SU-DHL-6 (cell line): ENCODE data around the gene PRTN3.

Experiments
- H2AFZ ChIP-seq: fragments of 200-600 bp; sonication (generic); 2 replicates; pipeline ENCODE4 v1.6.1; 2014; ENCODE audit warnings: low read depth, mild to moderate bottlenecking, moderate library complexity, mixed read lengths, antibody characterized with exemption, low read length; ENCODE audit not compliant: severe bottlenecking
- H3F3A ChIP-seq: fragments of 200-600 bp; shearing (Covaris generic); 2 replicates; pipeline ENCODE4 v1.6.0; 2016; ENCODE audit warnings: antibody characterized with exemption, mild to moderate bottlenecking; ENCODE audit not compliant: insufficient read depth
- H3K27ac ChIP-seq: fragments of 200-600 bp; sonication (generic); 2 replicates; pipeline ENCODE4 v1.5.1; 2016; ENCODE audit warnings: low read depth, mild to moderate bottlenecking, low read length, moderate library complexity, mixed read lengths
- H3K27me3 ChIP-seq: fragments of 200-600 bp; sonication (generic), shearing (Covaris generic); 2 replicates; pipeline ENCODE4 v1.6.0; 2014; ENCODE audit warnings: mild to moderate bottlenecking, low read length
- H3K36me3 ChIP-seq: fragments of 200-600 bp; sonication (generic); 2 replicates; pipeline ENCODE4 v1.6.1; 2014; ENCODE audit warnings: mild to moderate bottlenecking, low read length, mixed read lengths
- H3K4me2 ChIP-seq: fragments of 300-600, 200-600 bp; shearing (Covaris generic), sonication (generic); 2 replicates; pipeline ENCODE4 v1.6.0; 2014; ENCODE audit warnings: low read length, low read depth, mild to moderate bottlenecking; ENCODE audit not compliant: poor library complexity, severe bottlenecking
- H3K4me3 ChIP-seq: fragments of 200-600 bp; sonication (generic); 2 replicates; pipeline ENCODE4 v1.5.1; 2014; ENCODE audit warnings: antibody characterized with exemption, low read length, mild to moderate bottlenecking, mixed read lengths; ENCODE audit not compliant: insufficient read depth, poor library complexity, severe bottlenecking
- H3K79me2 ChIP-seq: fragments of 200-600 bp; sonication (generic); 2 replicates; pipeline ENCODE4 v1.6.1; 2014; ENCODE audit warnings: mild to moderate bottlenecking, low read length, moderate library complexity; ENCODE audit not compliant: insufficient read depth
- H3K9ac ChIP-seq: fragments of 200-600 bp; sonication (generic); 2 replicates; pipeline ENCODE4 v1.7.0; 2014; ENCODE audit warnings: mild to moderate bottlenecking, low read length
- H3K9me2 ChIP-seq: fragments of 200-600 bp; sonication (generic); replicated peaks from 2 replicates; pipeline ENCODE4 v1.6.1; 2014; ENCODE audit warnings: low read length; ENCODE audit not compliant: insufficient read depth
- H3K9me3 ChIP-seq: fragments of 200-600 bp; sonication (generic); 2 replicates; pipeline ENCODE4 v1.6.1; 2014; ENCODE audit warnings: low read length, mixed read lengths; ENCODE audit not compliant: insufficient read depth
- H4K20me1 ChIP-seq: fragments of 200-600 bp; sonication (generic); 2 replicates; pipeline ENCODE4 v1.6.1; 2014; ENCODE audit warnings: low read depth, mild to moderate bottlenecking, antibody characterized with exemption, low read length, moderate library complexity, mixed read lengths
- EZH2phosphoT487 ChIP-seq: fragments of 200-600 bp; sonication (generic), shearing (Covaris generic); conservative IDR thresholded peaks from 2 replicates; pipeline ENCODE4 v1.6.1; 2018; ENCODE audit warnings: mild to moderate bottlenecking, antibody characterized with exemption, low read length, moderate library complexity, mixed read lengths
- TF ChIP-seq, protein P1 (sequence below): fragments of 200-600 bp; sonication (generic); IDR thresholded peaks from one replicate; pipeline ENCODE4 v1.5.1; 2017; ENCODE audit warnings: antibody characterized with exemption, mild to moderate bottlenecking, low read length, moderate library complexity; ENCODE audit not compliant: insufficient read depth, poor library complexity, severe bottlenecking

The PRTN3 gene

DNA sequence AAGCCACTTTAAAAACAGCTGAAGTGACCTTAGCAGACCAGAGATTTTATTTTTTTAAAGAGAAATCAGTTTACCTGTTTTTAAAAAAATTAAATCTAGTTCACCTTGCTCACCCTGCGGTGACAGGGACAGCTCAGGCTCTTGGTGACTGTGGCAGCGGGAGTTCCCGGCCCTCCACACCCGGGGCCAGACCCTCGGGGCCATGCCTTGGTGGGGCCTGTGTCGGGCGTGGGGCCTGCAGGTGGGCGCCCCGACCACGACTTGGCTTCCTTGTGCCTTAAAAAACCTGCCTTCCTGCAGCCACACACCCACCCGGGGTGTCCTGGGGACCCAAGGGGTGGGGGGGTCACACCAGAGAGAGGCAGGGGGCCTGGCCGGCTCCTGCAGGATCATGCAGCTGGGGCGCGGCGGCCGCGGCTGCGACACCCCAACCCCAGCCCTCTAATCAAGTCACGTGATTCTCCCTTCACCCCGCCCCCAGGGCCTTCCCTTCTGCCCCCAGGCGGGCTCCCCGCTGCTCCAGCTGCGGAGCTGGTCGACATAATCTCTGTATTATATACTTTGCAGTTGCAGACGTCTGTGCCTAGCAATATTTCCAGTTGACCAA lies 29.8 kb upstream of the PRTN3 start:
- no peak overlapping the region for H3K9ac ChIP-seq
- peaks cover 10% of the 10 kb centered on the region; the same call in 1 of the 2 replicates for H4K20me1 ChIP-seq
- no peak overlapping the region for H2AFZ ChIP-seq
- no peaks in the 10 kb centered on the region for H3K9me3 ChIP-seq
- no peak overlapping the region for H3K4me3 ChIP-seq
- no peak overlapping the region for H3K4me2 ChIP-seq
- H3F3A ChIP-seq, result peaks cover 20% of the 10 kb centered on the region
- TF ChIP-seq, protein P1, sequence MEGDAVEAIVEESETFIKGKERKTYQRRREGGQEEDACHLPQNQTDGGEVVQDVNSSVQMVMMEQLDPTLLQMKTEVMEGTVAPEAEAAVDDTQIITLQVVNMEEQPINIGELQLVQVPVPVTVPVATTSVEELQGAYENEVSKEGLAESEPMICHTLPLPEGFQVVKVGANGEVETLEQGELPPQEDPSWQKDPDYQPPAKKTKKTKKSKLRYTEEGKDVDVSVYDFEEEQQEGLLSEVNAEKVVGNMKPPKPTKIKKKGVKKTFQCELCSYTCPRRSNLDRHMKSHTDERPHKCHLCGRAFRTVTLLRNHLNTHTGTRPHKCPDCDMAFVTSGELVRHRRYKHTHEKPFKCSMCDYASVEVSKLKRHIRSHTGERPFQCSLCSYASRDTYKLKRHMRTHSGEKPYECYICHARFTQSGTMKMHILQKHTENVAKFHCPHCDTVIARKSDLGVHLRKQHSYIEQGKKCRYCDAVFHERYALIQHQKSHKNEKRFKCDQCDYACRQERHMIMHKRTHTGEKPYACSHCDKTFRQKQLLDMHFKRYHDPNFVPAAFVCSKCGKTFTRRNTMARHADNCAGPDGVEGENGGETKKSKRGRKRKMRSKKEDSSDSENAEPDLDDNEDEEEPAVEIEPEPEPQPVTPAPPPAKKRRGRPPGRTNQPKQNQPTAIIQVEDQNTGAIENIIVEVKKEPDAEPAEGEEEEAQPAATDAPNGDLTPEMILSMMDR, result no peak
- no peak for TF ChIP-seq EZH2phosphoT487
- H3K36me3 ChIP-seq, result peaks cover 12% of the 10 kb centered on the region; the same call in 1 of the 2 replicates
- no peaks in the 10 kb centered on the region for H3K9me2 ChIP-seq
- no peaks in the 10 kb centered on the region for H3K27me3 ChIP-seq
- H3K27ac ChIP-seq, result no peak overlapping the region
- 0 out of 2 replicates have a peak, but pooled peaks cover 11% of the 10 kb centered on the region for H3K79me2 ChIP-seq

DNA sequence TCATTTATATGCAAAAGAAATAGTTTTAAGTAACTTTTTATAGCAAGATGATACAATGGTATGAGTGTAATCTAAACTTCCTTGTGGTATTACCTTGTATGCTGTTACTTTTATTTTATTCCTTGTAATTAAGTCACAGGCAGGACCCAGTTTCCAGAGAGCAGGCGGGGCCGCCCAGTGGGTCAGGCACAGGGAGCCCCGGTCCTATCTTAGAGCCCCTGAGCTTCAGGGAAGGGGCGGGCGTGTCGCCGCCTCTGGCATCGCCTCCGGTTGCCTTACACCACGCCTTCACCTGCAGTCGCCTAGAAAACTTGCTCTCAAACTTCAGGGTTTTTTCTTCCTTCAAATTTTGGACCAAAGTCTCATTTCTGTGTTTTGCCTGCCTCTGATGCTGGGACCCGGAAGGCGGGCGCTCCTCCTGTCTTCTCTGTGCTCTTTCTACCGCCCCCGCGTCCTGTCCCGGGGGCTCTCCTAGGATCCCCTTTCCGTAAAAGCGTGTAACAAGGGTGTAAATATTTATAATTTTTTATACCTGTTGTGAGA lies 29.2 kb upstream of the PRTN3 start:
- peaks cover 8% of the 10 kb centered on the region; the same call in 1 of the 2 replicates for H4K20me1 ChIP-seq
- no peaks in the 10 kb centered on the region for H3K9me3 ChIP-seq
- H3K36me3 ChIP-seq, result peaks cover 10% of the 10 kb centered on the region; the same call in 1 of the 2 replicates
- TF ChIP-seq, protein P1, result no peak
- TF ChIP-seq EZH2phosphoT487, result no peak
- H3K27ac ChIP-seq, result no peak overlapping the region
- no peak overlapping the region for H3K4me3 ChIP-seq
- H3K79me2 ChIP-seq, result 0 out of 2 replicates have a peak, but pooled peaks cover 10% of the 10 kb centered on the region
- H3K9ac ChIP-seq, result no peak overlapping the region
- H3K4me2 ChIP-seq, result no peak overlapping the region
- no peaks in the 10 kb centered on the region for H3K27me3 ChIP-seq
- H3K9me2 ChIP-seq, result no peaks in the 10 kb centered on the region
- no peak overlapping the region for H2AFZ ChIP-seq
- peaks cover 20% of the 10 kb centered on the region for H3F3A ChIP-seq

DNA sequence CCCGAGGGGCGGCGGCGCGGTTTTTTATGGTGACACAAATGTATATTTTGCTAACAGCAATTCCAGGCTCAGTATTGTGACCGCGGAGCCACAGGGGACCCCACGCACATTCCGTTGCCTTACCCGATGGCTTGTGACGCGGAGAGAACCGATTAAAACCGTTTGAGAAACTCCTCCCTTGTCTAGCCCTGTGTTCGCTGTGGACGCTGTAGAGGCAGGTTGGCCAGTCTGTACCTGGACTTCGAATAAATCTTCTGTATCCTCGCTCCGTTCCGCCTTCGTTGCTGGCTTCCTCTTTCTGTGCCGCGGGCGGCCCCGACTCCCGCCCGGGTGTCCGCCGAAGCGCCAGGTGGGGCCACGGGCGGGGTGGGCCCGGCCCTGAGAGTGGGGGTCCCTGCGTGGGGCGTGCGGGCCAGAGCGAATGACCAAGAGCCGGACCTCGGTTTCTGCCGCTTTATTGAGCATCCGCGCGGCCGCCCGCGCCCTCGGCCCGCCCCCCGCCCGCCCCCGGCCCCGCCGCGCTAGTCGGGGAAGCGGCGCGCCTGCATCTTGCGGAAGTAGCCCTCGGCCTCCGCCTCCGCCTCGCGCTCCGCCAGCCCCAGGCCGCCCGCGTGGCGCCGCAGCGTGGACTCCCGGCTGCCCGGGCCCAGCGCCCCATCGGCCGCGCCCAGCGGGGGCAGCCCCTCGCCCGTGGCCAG lies 28.6 kb upstream of the PRTN3 start:
- H3K36me3 ChIP-seq, result peaks cover 9% of the 10 kb centered on the region; the same call in 1 of the 2 replicates

More for the DNA sequence above, 28.6 kb upstream of the PRTN3 start:
- H4K20me1 ChIP-seq, result peaks cover 2% of the 10 kb centered on the region; the same call in 1 of the 2 replicates
- H3F3A ChIP-seq, result peaks cover 20% of the 10 kb centered on the region
- H2AFZ ChIP-seq, result no peak overlapping the region
- 0 out of 2 replicates have a peak, but pooled peaks cover 3% of the 10 kb centered on the region for H3K79me2 ChIP-seq
- H3K4me2 ChIP-seq, result no peak overlapping the region
- no peak overlapping the region for H3K9ac ChIP-seq
- TF ChIP-seq, protein P1, result no peak
- no peaks in the 10 kb centered on the region for H3K9me2 ChIP-seq
- no peak overlapping the region for H3K4me3 ChIP-seq
- no peaks in the 10 kb centered on the region for H3K27me3 ChIP-seq
- H3K9me3 ChIP-seq, result no peaks in the 10 kb centered on the region
- H3K27ac ChIP-seq, result no peak overlapping the region
